Esophagus (tissue), 2 donors: ENCODE results near the gene ELAVL2. TPM values are rescaled to one million over a fixed set of nuclear protein-coding genes. Genes with fewer than 3 reads are reported as not detected.

Source experiments
- H3K27ac ChIP-seq, 2 donors: one replicate each; pipeline ENCODE4 v1.5.1; 2013; ENCODE audit warnings: low read depth in 2 of 2, mild to moderate bottlenecking in 2 of 2, inconsistent platforms in 1 of 2, low read length in 1 of 2, moderate library complexity in 1 of 2
- H3K27me3 ChIP-seq, 2 donors: one replicate each; pipeline ENCODE4 v1.6.1; 2013; ENCODE audit warnings: low read length in 2 of 2, control low read depth in 1 of 2, mild to moderate bottlenecking in 1 of 2; ENCODE audit not compliant: insufficient read depth in 2 of 2, control insufficient read depth in 1 of 2
- H3K36me3 ChIP-seq, 2 donors: one replicate each; pipeline ENCODE4 v1.6.1; 2013; ENCODE audit warnings: low read length in 1 of 2; ENCODE audit not compliant: control insufficient read depth in 2 of 2, insufficient read depth in 2 of 2
- H3K4me1 ChIP-seq, 2 donors: one replicate each; pipeline ENCODE4 v1.6.1; 2013; ENCODE audit warnings: low read length in 1 of 2; ENCODE audit not compliant: control insufficient read depth in 2 of 2, insufficient read depth in 2 of 2
- H3K4me3 ChIP-seq, 2 donors: one replicate each; pipeline ENCODE4 v1.5.1; 2013; ENCODE audit warnings: low read length in 2 of 2, mild to moderate bottlenecking in 2 of 2, low read depth in 1 of 2, moderate library complexity in 1 of 2
- H3K9me3 ChIP-seq, 2 donors: one replicate each; pipeline ENCODE4 v1.6.1; 2013; ENCODE audit warnings: mild to moderate bottlenecking in 2 of 2, low read depth in 1 of 2, low read length in 1 of 2, moderate library complexity in 1 of 2; ENCODE audit not compliant: control insufficient read depth in 2 of 2, insufficient read depth in 1 of 2
- WGBS, 2 donors: extraction: QIAGEN DNeasy Blood & Tissue Kit; methylation state at CpG; one replicate each; pipeline ENCODE4 v1.1.7; 2013; 5-methylcytosine and 5-hydroxymethylcytosine counted together
- polyA plus RNA-seq, 2 donors: library from polyadenylated mRNA; stranded (reverse); fragments of 200-250 nt; gene quantifications; one replicate each; pipeline ENCODE4 v1.2.3, GENCODE V29; 2013
- donor health status: healthy with polysubstance abuse.
- donor health status: Bipolar disorder and iron deficiency.

Gene ELAVL2
- polyA plus RNA-seq, 2 donors, result 0.02 TPM

- Histone ChIP-seq H3K4me3 (no peak overlapping the region), H3K9me3 (no peaks in the 10 kb centered on the region), H3K36me3 (no peaks in the 10 kb centered on the region), H3K27ac (no peak overlapping the region), H3K27me3 (no peaks in the 10 kb centered on the region), H3K4me1 (no peaks in the 10 kb centered on the region)
- 28 to 42% methylated on average over 9 of the region's 9 CpGs for WGBS, 2 donors
Observed at GRCh38 chr9:23682352-23682751, 143.7 kb downstream of the ELAVL2 start.

GRCh38 chr9:23677446-23677845, 148.6 kb downstream of the ELAVL2 start:
- Histone ChIP-seq H3K27me3 (no peaks in the 10 kb centered on the region), H3K9me3 (no peaks in the 10 kb centered on the region), H3K4me3 (no peak overlapping the region), H3K27ac (no peak overlapping the region), H3K36me3 (no peaks in the 10 kb centered on the region), H3K4me1 (no peaks in the 10 kb centered on the region)
- 69 to 77% methylated on average over 3 of the region's 3 CpGs for WGBS, 2 donors

GRCh38 chr9:23674016-23674585, 151.9 kb downstream of the ELAVL2 start:
- Histone ChIP-seq H3K36me3 (no peaks in the 10 kb centered on the region), H3K4me1 (no peaks in the 10 kb centered on the region), H3K27ac (no peak overlapping the region), H3K9me3 (no peaks in the 10 kb centered on the region), H3K27me3 (no peaks in the 10 kb centered on the region), H3K4me3 (no peak overlapping the region)
- WGBS, 2 donors, result 49 to 56% methylated on average over 6 of the region's 6 CpGs

- no peak overlapping the region for H3K4me3 ChIP-seq
- no peaks in the 10 kb centered on the region for H3K36me3 ChIP-seq
- no peak overlapping the region for H3K27ac ChIP-seq
- 82 to 85% methylated on average over 6 of the region's 6 CpGs for WGBS, 2 donors
- H3K9me3 ChIP-seq, result no peaks in the 10 kb centered on the region
- no peaks in the 10 kb centered on the region for H3K27me3 ChIP-seq
- H3K4me1 ChIP-seq, result no peaks in the 10 kb centered on the region
Observed at GRCh38 chr9:23672151-23672550, 153.9 kb downstream of the ELAVL2 start.

- H3K27me3 ChIP-seq, result no peaks in the 10 kb centered on the region
- WGBS, 2 donors, result 89 to 95% methylated on average over 1 of the region's 1 CpG
- H3K4me1 ChIP-seq, result no peaks in the 10 kb centered on the region
- no peaks in the 10 kb centered on the region for H3K9me3 ChIP-seq
- no peaks in the 10 kb centered on the region for H3K36me3 ChIP-seq
- H3K27ac ChIP-seq, result no peak overlapping the region
- no peak overlapping the region for H3K4me3 ChIP-seq
Observed at GRCh38 chr9:23669776-23670175, 156.3 kb downstream of the ELAVL2 start.

GRCh38 chr9:23665635-23666034, 160.4 kb downstream of the ELAVL2 start:
- H3K36me3 ChIP-seq, result no peaks in the 10 kb centered on the region
- 61 to 67% methylated on average over 2 of the region's 2 CpGs for WGBS, 2 donors
- H3K27ac ChIP-seq, result no peak overlapping the region
- no peaks in the 10 kb centered on the region for H3K9me3 ChIP-seq
- H3K4me1 ChIP-seq, result no peaks in the 10 kb centered on the region
- no peak overlapping the region for H3K4me3 ChIP-seq
- H3K27me3 ChIP-seq, result no peaks in the 10 kb centered on the region

GRCh38 chr9:23665051-23665450, 161.0 kb downstream of the ELAVL2 start:
- H3K4me3 ChIP-seq, result no peak overlapping the region
- no peaks in the 10 kb centered on the region for H3K36me3 ChIP-seq
- 71 to 80% methylated on average over 3 of the region's 3 CpGs for WGBS, 2 donors
- H3K27ac ChIP-seq, result no peak overlapping the region
- no peaks in the 10 kb centered on the region for H3K4me1 ChIP-seq
- H3K9me3 ChIP-seq, result no peaks in the 10 kb centered on the region
- no peaks in the 10 kb centered on the region for H3K27me3 ChIP-seq

- no peaks in the 10 kb centered on the region for H3K27me3 ChIP-seq
- H3K4me1 ChIP-seq, result no peaks in the 10 kb centered on the region
- H3K9me3 ChIP-seq, result no peaks in the 10 kb centered on the region
- H3K27ac ChIP-seq, result no peak overlapping the region
- no peaks in the 10 kb centered on the region for H3K36me3 ChIP-seq
- no peak overlapping the region for H3K4me3 ChIP-seq
Observed at GRCh38 chr9:23663946-23664345, 162.1 kb downstream of the ELAVL2 start.

- Histone ChIP-seq H3K4me3 (no peak overlapping the region), H3K9me3 (no peaks in the 10 kb centered on the region), H3K36me3 (no peaks in the 10 kb centered on the region), H3K27me3 (no peaks in the 10 kb centered on the region), H3K27ac (no peak overlapping the region), H3K4me1 (no peaks in the 10 kb centered on the region)
- WGBS, 2 donors, result 83 to 86% methylated on average over 6 of the region's 6 CpGs
Observed at GRCh38 chr9:23663536-23663935, 162.5 kb downstream of the ELAVL2 start.

- Histone ChIP-seq H3K4me3 (no peak overlapping the region), H3K27ac (no peak overlapping the region), H3K27me3 (no peaks in the 10 kb centered on the region), H3K9me3 (no peaks in the 10 kb centered on the region), H3K4me1 (no peaks in the 10 kb centered on the region), H3K36me3 (no peaks in the 10 kb centered on the region)
- WGBS, 2 donors, result 85% methylated on average over 2 of the region's 2 CpGs
Observed at GRCh38 chr9:23663125-23663524, 162.9 kb downstream of the ELAVL2 start.
